HG02943 (cell line): ENCODE results near the gene SRD5A1.

Source experiments
- ATAC-seq: cut with Tn5 transposase; IDR thresholded peaks from one replicate; pipeline ENCODE4 v1.9.1; 2021; ENCODE audit warnings: mild to moderate bottlenecking, low read depth, moderate library complexity; ENCODE audit not compliant: unreplicated experiment

The SRD5A1 gene

GRCh38 chr5:6632888-6633468, at the start of gene SRD5A1, which contains the start of gene NSUN2:
SRD5A1 (plus strand) TSS chr5:6633440; CDS start chr5:6633577, 137 bp downstream.
NSUN2 (minus strand) TSS chr5:6633044; CDS start chr5:6632979, 65 bp downstream.
- ATAC-seq, result peak; percentile 91

- no peak for ATAC-seq
Observed at GRCh38 chr5:6584101-6584645, 49.1 kb upstream of the SRD5A1 start.

DNA sequence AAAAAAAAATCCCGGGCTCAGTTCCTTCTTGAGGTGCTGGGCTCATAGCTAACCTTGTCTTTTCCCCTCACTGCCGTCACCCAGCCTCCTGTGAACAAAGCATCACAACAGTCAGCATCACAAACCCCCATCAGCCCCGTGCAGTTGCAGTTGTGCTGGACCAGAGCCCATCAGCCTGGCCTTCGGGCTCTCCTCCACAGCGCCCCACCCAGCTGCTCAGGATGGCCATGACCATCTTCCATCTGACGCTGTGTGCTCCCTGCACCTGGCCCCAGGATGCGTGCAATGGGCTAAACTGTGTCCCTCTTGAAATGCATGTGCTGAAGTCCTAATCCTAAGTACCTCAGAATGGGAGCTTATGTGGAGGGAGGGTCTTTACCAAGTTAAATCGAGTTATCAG, 48.5 kb upstream of the SRD5A1 start:
- ATAC-seq, result no peak

- ATAC-seq, result no peak
Observed at GRCh38 chr5:6585168-6585567, 48.1 kb upstream of the SRD5A1 start.

GRCh38 chr5:6585939-6586646, 47.1 kb upstream of the SRD5A1 start:
- no peak for ATAC-seq

- no peak for ATAC-seq
Observed at GRCh38 chr5:6586647-6587042, 46.6 kb upstream of the SRD5A1 start.

DNA sequence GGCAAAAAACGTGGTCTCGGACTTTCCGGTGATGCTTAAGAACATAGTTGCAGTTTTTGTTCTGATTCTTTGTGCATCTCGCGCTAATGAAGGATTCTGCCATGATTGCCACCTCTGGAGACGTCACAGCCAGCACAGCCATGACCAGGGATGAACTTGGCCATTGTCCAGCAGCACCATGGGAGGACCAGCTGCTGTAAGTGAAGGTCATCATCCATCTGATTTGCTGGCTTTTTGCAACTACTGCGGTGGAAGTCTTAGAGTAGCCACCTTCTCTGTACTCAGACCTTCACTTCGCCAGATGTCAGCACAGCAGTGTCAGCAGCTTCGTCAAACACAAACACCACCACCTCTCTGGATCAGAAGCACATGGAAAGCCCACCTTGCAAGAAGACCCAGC, 46.1 kb upstream of the SRD5A1 start:
- no peak for ATAC-seq

GRCh38 chr5:6590581-6590980, 42.7 kb upstream of the SRD5A1 start:
- no peak for ATAC-seq

- ATAC-seq, result no peak
Observed at GRCh38 chr5:6591671-6592288, 41.5 kb upstream of the SRD5A1 start.

DNA sequence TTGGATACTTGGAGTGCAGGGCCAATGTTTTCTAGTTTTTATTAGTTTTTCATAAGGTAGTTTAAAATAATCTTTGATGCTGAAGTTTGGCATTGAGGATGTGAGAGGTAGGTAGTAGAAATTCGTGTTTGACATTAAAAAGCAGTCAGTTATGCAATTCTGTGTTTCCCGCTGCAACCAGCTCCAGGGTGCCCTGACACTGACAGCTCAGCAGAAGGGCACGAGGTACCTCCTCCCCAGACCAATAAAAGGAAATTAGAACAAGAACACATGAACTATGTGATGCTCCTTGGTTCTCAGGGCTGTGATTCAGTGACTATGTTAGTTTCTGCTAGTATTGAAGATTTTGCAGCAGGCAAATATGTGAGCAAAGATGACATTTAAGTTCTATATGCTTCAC, 40.6 kb upstream of the SRD5A1 start:
- no peak for ATAC-seq

DNA sequence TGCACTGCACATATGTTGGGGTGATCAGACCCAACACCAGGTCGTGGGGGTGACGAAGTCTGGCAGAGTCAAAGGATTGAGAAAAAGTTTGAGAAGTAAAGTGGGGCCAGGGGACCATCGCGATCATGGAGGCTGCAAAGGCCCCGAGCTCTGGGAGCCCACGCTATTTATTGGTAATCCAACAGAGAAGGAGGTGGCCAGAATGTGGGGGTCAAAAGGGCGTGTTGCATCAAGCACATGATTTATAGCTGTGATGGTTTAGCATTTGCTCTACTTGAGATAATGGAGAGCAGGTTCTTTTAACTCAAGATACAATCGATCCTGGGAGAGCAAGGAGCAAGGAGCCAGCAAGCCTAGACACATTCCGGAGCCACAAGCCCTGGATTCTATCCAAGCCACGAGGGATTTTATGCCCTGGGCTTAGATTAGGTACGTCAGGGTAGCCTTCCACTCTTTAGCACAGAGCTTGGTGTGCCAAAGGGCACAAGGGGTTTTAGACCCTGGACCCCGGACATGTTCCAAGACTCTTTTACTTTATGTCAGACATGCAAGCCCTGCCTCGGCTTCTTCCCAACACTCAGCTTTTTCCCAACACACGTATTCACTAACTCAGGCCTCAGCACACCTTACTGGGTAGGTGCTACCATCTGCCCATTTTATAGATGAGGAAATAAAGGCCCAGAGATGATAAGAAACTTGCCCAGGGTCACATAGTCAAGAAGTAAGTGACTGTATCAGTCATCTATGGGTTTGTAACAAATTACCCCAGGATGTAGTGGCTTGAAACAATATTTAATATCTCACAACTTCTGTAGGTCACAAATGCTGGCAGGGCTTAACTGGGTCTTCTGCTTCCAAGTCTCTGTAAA, 39.9 kb upstream of the SRD5A1 start:
- no peak for ATAC-seq

DNA sequence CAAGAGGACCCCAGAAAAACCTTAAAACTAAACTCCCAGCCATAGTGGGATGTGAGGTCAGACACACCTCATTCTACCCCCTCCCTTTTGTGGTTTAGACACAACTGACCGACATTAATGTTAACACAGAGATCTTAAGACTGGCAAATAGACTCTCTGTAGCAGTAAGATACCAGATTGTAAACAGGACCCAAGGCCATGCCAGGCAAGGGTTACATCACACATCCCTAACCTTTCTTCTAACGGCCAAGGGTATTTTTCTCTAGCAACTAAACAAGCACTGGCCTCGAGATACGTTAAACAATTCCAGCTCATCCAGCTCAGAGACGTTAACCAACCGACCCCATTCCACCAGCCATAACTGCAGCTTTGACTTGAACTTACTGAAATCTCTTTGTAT, 39.2 kb upstream of the SRD5A1 start:
- ATAC-seq, result no peak

GRCh38 chr5:6595405-6595804, 37.8 kb upstream of the SRD5A1 start:
- no peak for ATAC-seq

- no peak for ATAC-seq
Observed at GRCh38 chr5:6596388-6596787, 36.9 kb upstream of the SRD5A1 start.

DNA sequence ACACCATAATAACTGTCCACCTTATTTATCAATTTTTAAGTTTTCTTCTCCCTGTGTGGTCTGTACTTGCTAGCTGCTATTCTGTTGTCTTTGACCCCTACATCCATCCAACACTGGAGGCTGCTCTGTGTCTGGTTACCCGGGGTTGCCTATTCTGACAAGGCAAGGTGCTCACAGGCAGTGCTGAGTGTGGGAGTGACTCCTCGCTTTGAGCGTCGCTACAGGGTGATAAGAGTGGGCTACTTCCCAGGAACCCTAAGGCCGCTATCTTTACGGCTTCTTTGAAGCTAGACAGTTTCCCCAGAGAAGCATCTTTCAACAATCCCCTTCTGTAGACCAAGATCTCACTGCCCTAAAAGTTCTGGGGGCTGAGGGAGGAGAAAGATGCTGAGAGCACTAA, 35.7 kb upstream of the SRD5A1 start:
- ATAC-seq, result no peak

DNA sequence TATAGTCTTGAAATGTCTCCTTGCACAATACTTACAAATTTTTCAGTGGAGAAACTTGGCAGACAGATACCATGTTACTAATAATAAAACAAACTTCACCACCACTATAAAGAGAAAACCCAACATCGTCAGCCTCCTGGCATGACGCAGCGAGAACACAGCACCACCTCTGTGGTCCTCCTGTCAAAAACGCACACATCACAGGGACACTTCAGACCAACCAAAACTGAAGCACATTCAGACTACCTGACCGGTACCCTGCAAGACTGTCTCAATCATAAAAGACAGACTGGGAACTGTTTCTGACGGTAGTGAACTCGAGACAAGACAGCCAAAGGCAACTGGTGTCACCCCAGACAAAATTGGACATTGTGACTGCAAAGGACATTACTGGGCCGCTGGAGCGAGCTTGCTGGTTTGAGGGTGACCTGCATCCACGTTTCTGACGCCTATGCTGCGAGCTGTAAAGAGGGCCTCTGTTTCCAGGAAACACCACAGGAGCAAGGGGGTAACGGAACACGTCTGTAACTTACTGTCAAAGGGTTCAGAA, 34.8 kb upstream of the SRD5A1 start:
- no peak for ATAC-seq

DNA sequence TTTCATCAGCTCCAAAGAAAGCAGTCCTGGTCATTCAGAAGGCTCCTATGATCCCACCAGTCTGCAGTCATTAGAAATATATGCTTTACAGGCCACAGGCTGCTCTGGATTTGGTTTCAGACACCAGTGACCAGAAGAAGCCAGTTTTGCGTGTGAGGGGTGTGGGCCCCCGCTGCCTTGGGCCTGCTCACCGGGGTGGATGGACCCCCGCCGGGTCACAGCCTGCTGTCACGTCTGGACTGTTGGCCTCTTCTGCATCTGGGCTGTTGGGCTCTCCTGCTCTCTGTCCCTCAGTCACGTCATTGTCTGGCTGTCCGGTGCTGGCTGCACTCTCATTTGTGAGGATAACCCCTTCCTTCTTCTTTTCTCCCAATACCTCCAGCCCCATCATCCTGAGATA, 33.5 kb upstream of the SRD5A1 start:
- ATAC-seq, result no peak

GRCh38 chr5:6601271-6601670, 32.0 kb upstream of the SRD5A1 start:
- ATAC-seq, result no peak

DNA sequence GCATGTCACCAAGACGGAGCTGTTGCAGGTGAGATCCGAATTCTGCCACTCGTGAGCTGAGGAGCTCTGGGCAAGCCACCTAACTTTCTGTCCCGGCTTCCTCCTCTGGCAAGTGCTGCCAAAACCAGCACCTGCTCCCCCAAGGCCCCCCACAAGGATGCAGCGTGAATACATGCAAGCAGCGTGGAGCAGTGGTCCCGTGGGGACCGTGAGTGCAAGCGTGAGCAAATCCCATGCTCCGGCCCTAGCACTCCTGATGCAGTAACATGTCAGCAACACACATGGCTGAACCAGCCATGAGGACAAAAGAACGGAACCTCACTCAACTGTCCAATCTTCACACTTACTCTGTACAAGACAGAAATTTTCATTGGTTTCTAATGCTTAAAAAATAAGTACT, 31.4 kb upstream of the SRD5A1 start:
- ATAC-seq, result no peak

DNA sequence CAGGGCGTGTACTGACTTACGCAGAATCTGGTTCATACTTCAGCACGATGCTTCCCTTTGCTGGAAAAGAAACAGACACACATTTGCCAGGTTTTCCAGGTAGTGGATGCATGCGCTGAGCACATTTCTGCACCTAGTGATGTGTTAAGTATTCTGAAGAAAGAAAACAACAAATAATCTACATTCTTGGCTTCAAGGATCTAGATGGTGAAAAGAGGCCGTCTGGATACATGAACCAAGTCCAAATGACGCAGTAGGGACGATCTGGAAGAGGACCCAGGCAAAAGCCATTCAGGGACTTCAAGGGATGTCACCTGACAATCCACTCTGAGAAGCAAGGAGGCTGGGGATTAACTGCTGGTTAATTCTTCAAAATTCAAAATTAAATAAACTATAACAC, 30.8 kb upstream of the SRD5A1 start:
- no peak for ATAC-seq
